HG03060 (cell line): Measurements from ENCODE around the gene ITIH4.
A peak's percentile ranks its signal among the peaks of the same experiment; 100 is the strongest.
"Not testable (repeated sequence)": the region's sequence is repeated elsewhere in the genome, so short reads cannot be mapped to it uniquely, and the experiment has no call there.

ENCODE experiments used
- ATAC-seq: cut with Tn5 transposase; IDR thresholded peaks from one replicate; pipeline ENCODE4 v1.9.1; 2021; ENCODE audit warnings: low read depth, moderate number of reproducible peaks; ENCODE audit not compliant: unreplicated experiment

ITIH4 gene

DNA sequence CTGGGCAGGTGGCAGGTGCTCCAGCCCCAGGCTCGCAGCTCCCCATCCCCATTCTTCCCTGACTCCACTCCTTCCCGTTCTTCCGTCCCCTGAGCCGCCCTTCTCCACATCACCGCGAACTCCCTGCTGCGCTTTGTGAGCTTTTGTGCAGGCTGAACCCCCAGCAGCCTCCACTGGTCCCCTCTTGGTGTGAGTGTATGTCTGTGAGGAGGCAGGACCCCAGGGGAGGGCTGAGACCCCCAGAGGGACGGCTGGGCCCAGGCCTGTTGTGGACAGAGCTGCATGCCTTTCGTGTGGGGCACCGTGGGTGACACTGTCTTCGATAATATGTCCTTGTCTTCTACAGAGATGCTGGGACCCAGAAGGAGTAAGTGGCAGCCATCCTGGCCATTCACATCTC is 43.2 kb downstream of the ITIH4 start:
- ATAC-seq, result no peak

DNA sequence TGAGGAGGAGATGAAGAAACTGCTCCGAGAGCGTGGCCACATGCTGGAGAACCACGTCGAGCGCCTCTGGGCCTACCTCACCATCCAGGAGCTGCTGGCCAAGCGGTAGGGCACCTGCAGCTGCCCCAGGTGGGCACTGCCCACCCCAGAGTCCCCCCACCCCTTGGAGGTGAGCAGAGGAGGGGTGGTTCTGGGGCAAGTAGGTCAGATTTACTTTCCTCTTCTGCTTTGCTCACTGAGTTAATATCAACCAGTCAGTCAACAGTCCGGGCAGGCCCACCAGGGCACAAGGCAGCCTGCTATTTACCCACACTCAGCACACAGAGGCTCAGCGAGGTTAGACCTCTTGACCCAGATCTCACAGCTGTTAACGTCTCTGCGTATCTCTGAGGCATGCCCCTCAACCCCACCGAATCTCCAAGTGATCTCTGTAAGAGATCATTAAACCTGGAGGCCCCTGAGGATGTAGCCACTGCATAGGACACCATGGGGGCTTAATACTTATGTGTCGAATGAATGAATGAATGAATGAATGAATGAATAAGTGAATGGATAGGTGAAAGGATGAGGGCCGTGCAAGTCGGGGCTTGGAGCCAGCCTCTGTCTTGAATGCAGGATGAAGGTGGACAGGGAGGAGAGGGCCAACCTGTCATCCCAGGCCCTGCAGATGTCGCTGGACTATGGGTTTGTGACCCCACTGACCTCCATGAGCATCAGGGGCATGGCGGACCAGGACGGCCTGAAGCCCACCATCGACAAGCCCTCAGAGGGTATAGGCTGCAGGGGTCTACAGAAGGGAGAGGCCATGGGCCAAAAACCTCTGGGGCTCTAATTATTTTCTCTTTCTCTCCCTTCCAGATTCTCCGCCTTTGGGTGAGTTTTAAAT is 43.9 kb downstream of the ITIH4 start:
- ATAC-seq, result no peak

DNA sequence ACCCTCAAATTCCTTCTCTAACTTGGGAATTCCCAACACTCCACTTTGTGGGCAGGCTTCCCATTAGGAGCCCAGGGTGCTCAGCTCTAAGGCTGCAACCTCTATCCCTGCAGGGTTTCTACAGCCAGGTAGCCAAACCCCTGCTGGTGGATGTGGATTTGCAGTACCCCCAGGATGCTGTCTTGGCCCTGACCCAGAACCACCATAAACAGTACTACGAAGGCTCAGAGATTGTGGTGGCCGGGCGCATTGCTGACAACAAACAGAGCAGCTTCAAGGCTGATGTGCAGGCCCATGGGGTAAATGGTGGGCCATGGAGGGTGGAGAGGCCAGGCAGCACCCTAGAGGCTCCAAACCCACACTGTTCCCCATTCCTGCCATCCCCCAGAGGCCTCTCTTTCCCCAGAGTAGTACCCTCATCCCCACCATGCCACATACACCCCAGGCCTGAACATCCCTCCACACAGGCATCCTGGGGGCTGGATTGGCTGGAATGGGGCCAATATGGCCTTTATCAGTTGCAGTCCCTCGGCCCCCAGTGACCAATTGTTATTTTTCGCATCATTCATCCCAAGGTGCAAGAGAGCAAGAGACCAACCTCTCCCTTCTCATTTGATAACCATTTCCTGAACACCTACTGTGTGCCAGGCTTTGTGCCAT is 45.4 kb downstream of the ITIH4 start:
- no peak for ATAC-seq

DNA sequence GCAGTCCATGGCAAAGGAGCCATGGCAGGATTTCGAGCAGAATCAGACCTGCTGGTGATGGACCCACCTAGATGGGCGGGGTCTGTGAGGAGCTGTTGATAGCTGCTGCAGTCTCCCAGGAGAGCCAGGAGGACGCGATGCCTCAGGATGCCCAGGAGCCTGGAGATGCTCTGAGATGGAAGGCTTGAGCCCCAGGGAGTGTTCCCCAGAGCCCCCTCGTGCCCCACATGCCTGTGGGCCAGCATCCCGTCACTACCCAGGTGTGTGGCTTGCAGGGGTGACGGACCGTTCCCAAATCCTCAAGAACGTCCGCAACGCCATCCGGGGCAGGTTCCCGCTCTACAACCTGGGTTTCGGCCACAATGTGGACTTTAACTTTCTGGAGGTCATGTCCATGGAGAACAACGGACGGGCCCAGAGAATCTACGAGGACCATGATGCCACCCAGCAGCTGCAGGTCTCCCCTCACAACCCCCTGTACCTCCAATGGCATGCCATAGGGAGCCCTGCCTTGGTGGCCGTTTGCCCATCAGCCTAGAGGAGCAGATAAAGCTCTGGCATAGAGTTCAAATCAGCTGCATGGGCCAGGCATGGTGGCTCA is 46.4 kb downstream of the ITIH4 start:
- ATAC-seq, result no peak

DNA sequence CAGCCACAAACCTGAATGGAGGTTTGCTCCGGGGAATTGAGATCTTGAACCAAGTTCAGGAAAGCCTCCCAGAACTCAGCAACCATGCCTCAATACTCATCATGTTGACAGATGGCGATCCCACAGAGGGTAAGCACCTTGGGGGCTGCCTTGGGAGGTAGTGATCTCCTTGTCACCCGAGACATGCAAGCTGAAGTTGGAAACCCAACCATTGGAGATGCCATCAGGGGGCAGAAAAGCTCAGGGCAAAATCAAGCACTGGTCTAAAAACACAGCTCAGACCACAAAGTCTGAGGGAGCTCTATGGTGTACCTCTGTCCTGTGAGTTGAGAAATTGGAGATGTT is 47.3 kb downstream of the ITIH4 start:
- no peak for ATAC-seq

DNA sequence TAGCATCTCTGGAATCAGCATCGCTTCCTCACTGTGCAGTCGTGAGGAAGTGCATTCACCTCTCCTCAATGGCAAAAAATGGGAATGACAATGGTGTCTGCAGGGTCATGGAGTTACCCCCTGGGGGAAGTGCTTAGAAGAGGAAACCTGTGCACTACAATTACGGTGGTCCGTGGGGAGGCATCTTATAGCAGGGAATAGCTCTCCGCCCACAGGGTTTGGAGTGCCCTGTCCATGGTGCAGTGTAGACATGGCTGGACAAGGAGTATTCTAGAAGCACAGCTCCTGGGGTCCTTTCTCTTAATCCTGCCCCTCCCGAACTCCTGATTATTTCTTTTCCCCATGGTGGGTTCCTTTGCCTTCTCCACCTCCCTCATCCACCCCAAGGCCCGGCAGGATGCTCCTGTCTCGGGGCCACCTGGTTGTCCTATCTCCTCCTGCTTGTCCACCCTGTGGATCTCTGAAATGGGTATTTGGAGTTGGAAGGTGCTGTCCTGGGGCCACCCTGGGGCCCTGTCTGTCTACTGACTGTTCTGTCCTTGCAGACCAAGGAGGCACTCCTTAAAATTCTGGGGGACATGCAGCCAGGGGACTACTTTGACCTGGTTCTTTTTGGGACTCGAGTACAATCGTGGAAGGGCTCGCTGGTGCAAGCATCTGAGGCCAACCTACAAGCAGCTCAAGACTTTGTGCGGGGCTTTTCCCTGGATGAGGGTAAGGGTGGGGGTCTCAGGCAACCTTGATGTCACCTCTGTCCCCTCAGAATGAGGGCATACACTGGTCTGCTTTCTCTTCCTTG is 47.9 kb downstream of the ITIH4 start:
- no peak for ATAC-seq

DNA sequence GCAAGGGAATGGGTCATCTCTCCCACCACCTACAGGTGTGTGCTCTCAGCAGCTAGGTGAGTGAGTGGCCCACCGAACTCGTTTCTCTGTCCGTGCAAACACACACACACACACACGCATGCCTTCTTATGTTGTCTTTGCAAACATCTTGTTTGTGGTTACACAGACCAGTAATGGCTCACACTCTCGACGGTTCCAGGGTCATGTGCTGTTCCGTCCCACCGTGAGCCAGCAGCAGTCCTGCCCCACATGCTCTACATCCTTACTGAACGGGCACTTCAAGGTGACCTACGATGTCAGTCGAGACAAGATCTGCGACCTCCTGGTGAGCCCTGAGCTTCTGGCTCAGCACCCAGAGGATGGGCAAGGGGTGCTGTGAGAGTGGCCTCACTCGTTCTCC is 48.7 kb downstream of the ITIH4 start:
- no peak for ATAC-seq

DNA sequence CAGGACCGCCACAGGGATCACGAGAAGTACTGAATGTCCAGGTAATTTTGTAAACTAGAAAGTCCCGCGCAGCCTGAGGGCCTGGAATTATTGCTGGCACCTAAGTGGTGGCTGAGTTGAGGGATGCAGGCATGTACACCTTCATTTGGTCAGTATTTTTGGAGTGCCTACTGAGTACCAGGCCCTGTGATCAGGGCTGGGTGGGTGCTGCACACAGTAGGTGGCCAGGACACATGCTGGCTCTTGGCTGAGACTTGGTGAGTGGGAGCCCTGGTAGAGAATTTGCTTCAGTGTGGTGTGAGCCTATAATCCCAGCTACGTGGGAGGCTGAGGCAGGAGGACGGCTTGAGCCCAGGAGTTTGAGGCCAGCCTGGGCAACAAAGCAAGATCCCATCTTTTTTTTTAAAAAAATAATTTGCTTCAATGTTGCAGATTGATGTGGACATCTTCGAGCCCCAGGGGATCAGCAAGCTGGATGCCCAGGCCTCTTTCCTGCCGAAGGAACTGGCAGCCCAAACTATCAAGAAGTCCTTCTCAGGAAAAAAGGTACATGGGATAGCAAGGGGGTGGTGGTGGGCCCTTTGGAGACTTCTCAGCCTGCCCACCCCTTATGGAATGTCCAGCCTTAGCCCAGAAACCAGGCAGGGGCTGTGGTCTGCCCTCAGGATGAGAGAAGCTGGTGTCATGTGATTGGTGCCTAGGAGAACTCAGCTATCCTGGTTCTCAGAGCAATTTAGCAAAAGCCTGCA is 50.5 kb downstream of the ITIH4 start:
- ATAC-seq, result no peak

DNA sequence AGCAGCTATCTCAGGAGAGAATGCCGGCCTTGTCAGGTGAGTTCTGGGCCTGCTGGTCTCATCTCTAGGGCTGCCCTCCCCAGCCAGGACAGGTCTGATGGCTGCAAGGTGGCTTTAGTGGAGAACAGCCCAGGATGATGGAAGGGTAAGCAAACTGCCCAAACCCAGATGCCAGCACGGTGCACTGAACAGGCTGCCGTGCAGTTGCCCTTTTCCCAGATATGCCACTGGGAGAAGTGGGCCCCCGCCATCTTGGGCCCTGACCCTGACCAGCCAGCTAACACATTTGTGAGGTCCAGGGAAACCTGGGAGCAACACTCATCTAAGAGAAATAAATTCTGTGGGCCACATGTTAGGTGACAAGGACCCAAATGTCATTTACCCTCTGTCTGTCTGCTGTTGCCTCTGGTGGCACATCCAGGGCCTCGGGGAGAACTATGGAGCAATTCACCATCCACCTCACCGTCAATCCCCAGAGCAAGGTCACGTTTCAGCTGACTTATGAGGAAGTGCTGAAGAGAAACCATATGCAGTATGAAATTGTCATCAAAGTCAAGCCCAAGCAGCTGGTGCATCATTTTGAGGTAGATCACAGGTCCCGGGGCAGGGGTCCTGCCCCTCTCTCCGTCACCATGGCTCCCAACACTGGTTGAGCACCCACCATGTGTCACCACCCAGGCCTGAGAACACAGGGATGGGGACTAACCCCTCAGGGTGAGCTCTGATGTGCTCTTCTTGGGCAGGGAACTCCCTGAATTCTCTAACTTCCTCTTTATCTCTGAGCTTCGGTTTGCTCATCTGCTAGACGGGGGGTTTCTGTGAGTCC is 51.2 kb downstream of the ITIH4 start:
- peak; percentile 67 for ATAC-seq

DNA sequence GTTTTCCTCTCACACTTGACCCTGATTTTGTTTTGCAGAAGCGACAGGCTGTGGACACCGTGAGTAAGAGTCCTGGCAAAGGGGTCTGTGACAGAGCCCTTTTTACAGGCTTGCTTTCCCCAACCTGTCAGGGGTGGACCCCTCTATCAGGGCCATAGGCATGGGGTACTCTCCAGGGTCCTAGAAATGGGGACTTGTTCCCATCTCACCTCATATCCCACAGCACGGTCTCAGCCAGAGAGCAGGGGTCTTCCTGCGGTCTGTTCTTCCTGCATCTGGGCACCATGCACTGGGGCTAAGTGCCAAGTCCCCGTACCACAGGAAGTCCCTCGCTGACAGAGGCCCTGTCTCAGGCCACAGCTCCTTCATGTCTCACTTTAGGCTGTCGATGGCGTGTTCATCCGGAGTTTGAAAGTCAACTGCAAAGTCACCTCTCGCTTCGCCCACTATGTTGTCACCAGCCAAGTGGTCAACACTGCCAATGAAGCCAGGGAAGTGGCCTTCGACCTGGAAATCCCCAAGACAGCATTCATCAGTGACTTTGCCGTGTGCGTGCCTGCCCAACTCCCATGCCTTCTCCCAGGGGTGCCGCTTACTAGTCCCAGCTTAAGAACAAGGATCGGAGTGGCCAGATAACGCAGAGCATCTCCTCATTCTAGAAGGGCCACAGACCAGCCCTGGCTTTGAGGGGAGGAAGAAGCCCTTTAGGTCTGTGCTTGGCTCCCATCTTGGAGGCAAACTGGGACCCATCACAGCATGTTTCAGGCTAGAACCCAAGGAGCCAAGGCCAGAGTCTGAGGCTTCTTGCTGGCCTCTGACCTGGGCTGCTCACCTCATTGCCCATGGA is 52.3 kb downstream of the ITIH4 start:
- ATAC-seq, result no peak

DNA sequence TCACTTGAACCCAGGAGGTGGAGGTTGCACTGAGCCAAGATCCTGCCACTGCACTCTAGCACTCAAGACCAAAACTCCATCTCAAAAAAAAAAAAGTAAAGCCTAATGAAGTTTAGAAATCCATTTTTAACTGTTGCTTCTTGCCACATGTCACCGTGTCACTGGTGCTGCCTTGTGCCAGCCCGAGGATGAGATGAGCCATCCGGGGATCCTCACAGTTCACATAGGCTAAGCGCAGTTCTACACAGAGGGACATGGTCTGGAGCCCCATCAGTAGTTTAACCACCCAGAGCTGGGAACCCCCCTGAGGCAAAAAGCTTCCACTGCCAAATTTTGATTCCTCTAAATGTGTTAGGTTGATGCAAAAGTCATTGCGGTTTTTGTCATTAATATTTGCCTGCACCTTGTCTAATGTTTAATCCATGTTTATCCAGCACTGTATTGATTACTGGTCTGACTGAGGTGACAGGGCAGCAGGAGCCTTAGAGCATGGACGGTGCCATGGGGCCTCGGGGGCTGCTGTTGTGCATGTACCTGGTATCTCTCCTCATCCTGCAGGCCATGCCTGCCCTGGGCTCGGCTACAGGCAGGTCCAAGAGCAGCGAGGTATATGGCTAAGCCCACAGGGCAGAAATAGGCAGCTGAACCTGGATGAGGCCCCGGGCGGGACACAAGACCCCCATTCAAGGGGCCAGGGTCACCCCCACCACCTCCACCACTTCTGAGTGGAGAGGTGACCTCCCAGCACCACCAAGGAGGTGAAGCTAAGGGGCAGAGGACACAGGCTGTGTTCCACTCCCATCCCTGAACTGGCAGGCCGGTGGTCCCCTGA is 53.1 kb downstream of the ITIH4 start, which contains the start of gene ITIH1:
Gene ITIH1 (plus strand): TSS at position 473 of the 832 bp plus-strand sequence. CDS start 17 bp downstream, at position 490.
- ATAC-seq, result no peak

DNA sequence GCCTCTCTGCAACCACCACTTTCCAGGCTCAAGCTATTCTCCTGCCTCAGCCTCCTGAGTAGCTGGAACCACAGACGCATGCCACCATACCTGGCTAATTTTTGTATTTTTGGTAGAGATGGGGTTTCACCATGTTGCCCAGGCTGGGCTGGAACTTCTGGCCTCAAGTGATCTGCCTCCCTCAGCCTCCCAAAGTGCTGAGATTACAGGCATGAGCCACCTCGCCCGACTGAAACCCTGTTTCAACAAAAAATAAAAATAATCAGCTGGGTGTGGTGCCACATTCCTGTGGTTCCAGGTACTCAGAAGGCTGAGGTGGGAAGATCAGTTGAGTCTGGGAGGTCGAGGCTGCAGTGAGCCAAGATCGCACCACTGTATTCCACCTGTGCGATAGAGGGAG is 54.0 kb downstream of the ITIH4 start:
- not testable (repeated sequence) for ATAC-seq

DNA sequence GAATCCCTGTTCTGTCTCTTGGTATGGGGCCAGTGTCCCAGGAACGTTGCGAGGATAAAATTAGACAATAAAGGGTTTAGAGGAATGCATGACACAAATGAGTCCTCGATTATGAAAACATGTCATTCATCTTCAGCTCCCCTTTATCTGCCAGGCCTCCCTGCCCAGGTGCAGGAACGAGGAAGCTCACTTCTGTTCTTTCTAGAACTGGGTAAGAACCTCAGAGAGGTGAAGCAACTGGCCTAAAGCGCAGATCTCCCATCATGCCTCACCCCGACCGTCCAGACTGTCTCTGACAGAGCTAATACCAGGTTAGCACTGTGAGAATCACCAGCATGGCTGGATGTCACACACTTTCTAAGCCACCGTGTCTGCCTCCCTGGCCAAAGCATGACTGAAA is 54.6 kb downstream of the ITIH4 start:
- ATAC-seq, result no peak

DNA sequence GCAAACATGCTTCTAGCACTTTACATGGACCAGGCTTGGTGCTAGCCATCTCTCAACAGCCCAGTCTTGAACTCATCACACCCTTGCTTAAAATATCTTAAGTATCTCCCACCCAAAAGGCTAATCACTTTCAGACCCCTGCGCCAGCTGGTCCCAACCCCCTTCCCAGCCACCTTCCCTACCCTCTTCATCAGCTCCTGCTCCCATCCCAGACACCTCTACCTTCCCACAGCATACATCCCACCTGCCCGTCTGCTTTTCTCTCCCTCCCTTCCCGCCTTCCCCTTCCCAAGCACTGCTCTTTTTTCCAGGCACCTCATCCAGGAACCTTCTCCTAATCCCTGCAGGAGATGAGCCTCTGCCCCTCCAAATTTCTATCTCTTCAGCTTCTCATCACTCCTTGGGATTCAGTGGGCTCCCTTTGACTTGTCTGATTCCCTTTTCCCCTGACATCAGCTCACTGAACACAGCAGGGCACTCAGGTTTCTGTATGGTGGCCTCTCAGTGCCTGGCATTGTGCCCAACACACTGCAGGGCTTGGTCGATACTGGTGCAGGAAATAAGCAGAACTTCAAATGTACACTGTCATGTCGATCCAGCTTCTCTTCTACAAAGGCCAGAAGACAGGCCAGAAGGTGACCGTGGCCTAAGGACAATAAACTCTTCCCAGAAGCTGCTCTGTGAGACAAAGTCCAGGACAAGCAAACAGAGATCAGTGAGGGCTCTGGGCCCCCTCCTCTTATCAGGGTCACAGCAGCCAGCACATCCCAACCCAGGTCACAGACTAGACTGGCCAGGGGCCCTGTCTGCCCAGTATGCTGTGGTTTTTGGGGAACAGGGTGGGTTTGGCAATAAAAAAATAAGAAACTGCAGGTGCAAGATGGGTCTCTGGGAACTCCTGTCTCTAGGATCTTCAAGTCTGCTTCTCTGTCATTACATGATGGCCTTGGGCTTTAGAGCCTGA is 55.3 kb downstream of the ITIH4 start:
- no peak for ATAC-seq

DNA sequence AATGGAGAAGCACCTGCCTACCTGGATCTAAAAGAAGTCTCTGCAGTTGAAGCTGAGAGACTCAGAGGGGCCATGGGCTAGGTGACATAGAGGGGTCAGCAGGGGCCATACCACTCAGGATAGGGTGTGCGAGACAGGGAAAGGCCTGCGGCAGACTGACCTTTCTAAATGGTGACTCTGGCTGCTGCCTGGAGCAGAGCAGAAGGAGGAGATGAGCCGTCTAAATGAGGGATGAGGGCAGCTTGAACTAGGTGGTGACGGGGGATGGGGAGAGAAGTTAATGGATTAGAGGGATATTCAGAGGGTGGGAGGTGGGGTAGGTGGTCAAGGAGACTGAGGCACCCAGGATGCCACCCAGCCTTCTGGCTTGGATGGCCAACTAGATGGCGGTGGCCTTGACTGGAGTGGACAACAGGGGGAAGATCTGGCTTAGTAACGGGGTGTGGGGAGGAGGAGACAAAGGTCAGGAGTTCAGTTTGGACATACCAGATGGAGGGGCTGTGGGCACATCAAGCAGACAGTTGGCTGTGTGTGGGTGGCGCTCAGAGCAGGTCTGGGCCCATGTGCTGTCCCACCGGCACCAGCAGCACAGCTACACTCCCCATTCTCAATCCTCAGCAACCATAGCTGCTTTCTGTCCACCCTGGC is 56.3 kb downstream of the ITIH4 start:
- ATAC-seq, result no peak
